ENCODE results near the gene E2F2.

GRCh38 chr1:23563755-23564374 is 32.8 kb upstream of the E2F2 start:
- TF ChIP-seq CTCF (IDR thresholded peaks at IDR 0.05; ENCODE audit: poor library complexity) (no peak), EZH2phosphoT487 (IDR thresholded peaks at IDR 0.05; ENCODE audit: low read depth, severe bottlenecking, unreplicated experiment) (no peak), EZH2 (IDR thresholded peaks at IDR 0.05; ENCODE audit: borderline replicate concordance) (no peak)
